Endothelial cell of umbilical vein (primary cell): ENCODE results near the gene MAN2B1.

Experiments used
- CTCF ChIP-seq, 2 donors: IDR thresholded peaks; 1 replicate in 1 of 2; 2 replicates in 1 of 2; pipeline ENCODE4 v1.5.1; 2011; ENCODE audit warnings: low read length in 2 of 2, mild to moderate bottlenecking in 2 of 2, moderate library complexity in 2 of 2, control low read depth in 1 of 2, inconsistent platforms in 1 of 2, low read depth in 1 of 2; ENCODE audit not compliant: insufficient read depth in 1 of 2; ENCODE audit errors: extremely low read depth in 1 of 2
- EZH2 ChIP-seq: IDR thresholded peaks from 2 replicates; pipeline ENCODE4 v1.6.1; 2012; ENCODE audit warnings: borderline replicate concordance, low read depth, mild to moderate bottlenecking, moderate library complexity, low read length, inconsistent platforms; ENCODE audit not compliant: severe bottlenecking
- MAX ChIP-seq: IDR thresholded peaks from 2 replicates; pipeline ENCODE4 v1.6.1; 2011; ENCODE audit not compliant: insufficient read depth, insufficient read length
- POLR2A ChIP-seq: IDR thresholded peaks from 2 replicates; pipeline ENCODE4 v1.6.1; 2012; ENCODE audit warnings: low read depth, mild to moderate bottlenecking, control low read depth, low read length

- TF ChIP-seq CTCF (IDR thresholded peaks at IDR 0.05; ENCODE audit: extremely low read depth in 1 of 2, insufficient read depth in 1 of 2, low read depth in 1 of 2, low read length in 2 of 2) (no peak), POLR2A (no peak), MAX (no peak), EZH2 (no peak)
Measured at GRCh38 chr19:12597594-12597993, 68.9 kb downstream of the MAN2B1 start.
